Measurements from ENCODE around the gene WNT5A.

GRCh38 chr3:55426486-55426885, 60.6 kb downstream of the WNT5A start:
- TF ChIP-seq CTCF (IDR thresholded peaks at IDR 0.05; ENCODE audit: low read depth, low read length, poor library complexity, severe bottlenecking) = no peak
- TF ChIP-seq EZH2phosphoT487 (IDR thresholded peaks at IDR 0.05; ENCODE audit: borderline replicate concordance, low read length) = no peak
